ENCODE measurements around the gene CATSPER1. TPM values are rescaled to one million over a fixed set of nuclear protein-coding genes. Genes with fewer than 3 reads are reported as not detected.

The CATSPER1 gene
- total RNA-seq, 1 experiment from 2014 or later, result 0.61 TPM

DNA sequence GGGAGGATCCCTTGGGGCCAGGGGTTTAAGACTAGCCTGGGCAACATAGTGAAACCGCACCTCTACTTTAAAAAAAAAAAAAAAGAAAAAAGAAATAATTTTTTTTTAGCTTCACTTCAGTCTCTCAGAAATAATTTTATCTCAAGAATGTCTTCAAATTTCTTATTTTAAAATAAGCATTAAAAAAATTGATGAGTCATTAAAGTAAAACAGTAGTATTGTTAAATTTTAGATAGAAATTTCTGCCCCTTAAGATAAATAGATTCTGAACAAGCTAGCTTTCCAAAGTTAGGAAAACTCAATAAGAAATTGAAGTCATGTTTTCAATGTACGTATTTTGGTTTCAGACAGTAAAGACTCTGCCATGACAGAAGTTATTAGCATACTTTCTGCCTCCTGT lies 36.1 kb upstream of the CATSPER1 start:
- peaks cover 14% of the 10 kb centered on the region for H3K4me1 Mint-ChIP-seq (ENCODE audit: insufficient read depth, unreplicated experiment)
- H3K36me3 Mint-ChIP-seq (ENCODE audit: insufficient read depth, unreplicated experiment), result peaks cover 96% of the 10 kb centered on the region
- no TSS peak for BruUV-seq (replicated peaks)
- TF ChIP-seq CTCF (IDR thresholded peaks at IDR 0.05; ENCODE audit: unreplicated experiment), result no peak
- DNase-seq (ENCODE audit: unreplicated experiment), result no peak
- CTCF ChIA-PET, result interaction anchor here (0.6 to 1.6 kb wide), 4 partner anchors 18 to 350 kb away, joined by 3 to 5 read pairs (median 3); partner anchors contain the start of gene KAT5
- H3K9me3 Mint-ChIP-seq (ENCODE audit: unreplicated experiment), result no peaks in the 10 kb centered on the region
- no peak overlapping the region for H3K27ac Mint-ChIP-seq (ENCODE audit: low read depth, unreplicated experiment)
- no peak overlapping the region for H3K4me3 Mint-ChIP-seq (ENCODE audit: unreplicated experiment)
- intact Hi-C loops (cut with micrococcal nuclease), result no loop called here
- POLR2A ChIA-PET, result interaction anchor here (1.8 kb wide), 1 partner anchor 10 kb away, joined by 11 read pairs; the partner anchor contains the start of gene SF3B2
- no peaks in the 10 kb centered on the region for H3K27me3 Mint-ChIP-seq (ENCODE audit: insufficient read depth, unreplicated experiment)

GRCh38 chr11:66061268-66061667 lies 35.0 kb upstream of the CATSPER1 start:
- H3K4me1 Mint-ChIP-seq (ENCODE audit: insufficient read depth, unreplicated experiment), result peaks cover 14% of the 10 kb centered on the region
- POLR2A ChIA-PET, result interaction anchor here (1.8 kb wide), 2 partner anchors 9 kb away, joined by 4 to 11 read pairs; partner anchors contain the start of gene SF3B2
- H3K4me3 Mint-ChIP-seq (ENCODE audit: unreplicated experiment), result no peak overlapping the region
- BruUV-seq (replicated peaks), result no TSS peak
- peak overlapping the region; percentile 32 for H3K27ac Mint-ChIP-seq (ENCODE audit: low read depth, unreplicated experiment)
- intact Hi-C loops (cut with micrococcal nuclease), result no loop called here
- H3K36me3 Mint-ChIP-seq (ENCODE audit: insufficient read depth, unreplicated experiment), result peaks cover 96% of the 10 kb centered on the region
- no peak for TF ChIP-seq CTCF (IDR thresholded peaks at IDR 0.05; ENCODE audit: unreplicated experiment)
- no peaks in the 10 kb centered on the region for H3K9me3 Mint-ChIP-seq (ENCODE audit: unreplicated experiment)
- no peak for DNase-seq (ENCODE audit: unreplicated experiment)
- H3K27me3 Mint-ChIP-seq (ENCODE audit: insufficient read depth, unreplicated experiment), result no peaks in the 10 kb centered on the region
- CTCF ChIA-PET, result interaction anchor here (4.4 kb wide), 1 partner anchor 7 kb away, joined by 46 read pairs; no protein-coding TSS in a partner anchor

DNA sequence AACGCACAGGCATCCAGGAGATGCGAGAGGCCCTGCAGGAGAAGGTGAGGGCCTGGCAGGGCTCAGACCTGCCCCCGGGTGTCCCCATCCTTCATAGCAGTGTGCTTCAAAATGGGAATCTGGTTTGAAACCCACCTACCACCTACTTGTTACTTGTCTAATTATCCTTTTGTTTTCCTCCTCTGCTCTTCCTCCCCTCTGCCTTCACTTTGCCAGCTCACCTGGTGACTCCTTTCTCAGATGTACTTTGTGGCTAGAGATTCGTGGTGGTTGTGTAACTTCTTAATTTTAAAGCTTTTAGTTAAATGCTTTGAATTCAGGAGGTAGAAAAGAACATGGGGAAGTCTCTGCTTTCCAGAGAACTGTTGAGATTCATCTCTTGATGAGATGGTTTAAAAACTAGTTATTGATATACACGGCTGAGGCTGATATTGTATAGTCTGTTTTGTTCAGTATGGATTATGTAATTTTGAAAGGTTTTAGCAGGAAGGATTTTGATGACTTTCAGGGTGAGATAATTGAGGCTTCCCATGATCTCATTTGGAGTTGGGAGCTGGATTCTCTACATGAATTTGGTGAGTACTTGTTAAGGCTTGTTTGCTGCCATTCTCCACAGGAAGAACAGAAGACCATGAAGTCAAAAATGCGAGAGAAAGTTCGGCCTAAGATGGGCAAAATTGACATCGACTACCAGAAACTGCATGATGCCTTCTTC lies 33.8 kb upstream of the CATSPER1 start:
- TF ChIP-seq CTCF (IDR thresholded peaks at IDR 0.05; ENCODE audit: unreplicated experiment), result no peak
- peaks cover 96% of the 10 kb centered on the region for H3K36me3 Mint-ChIP-seq (ENCODE audit: insufficient read depth, unreplicated experiment)
- no TSS peak for BruUV-seq (replicated peaks)
- intact Hi-C loops (cut with micrococcal nuclease), result loop anchor here (10.0 kb wide), 1 partner anchor 55 kb away; the partner anchor contains the start of genes BANF1 and EIF1AD
- ChIA-PET CTCF (interaction anchor here (4.4 kb wide), 1 partner anchor 8 kb away, joined by 46 read pairs; no protein-coding TSS in a partner anchor), POLR2A (interaction anchor here (0.5 to 1.8 kb wide), 3 partner anchors 8 to 619 kb away, joined by 4 read pairs; partner anchors contain the start of genes BANF1, EIF1AD and SF3B2)
- H3K4me3 Mint-ChIP-seq (ENCODE audit: unreplicated experiment), result no peak overlapping the region
- H3K9me3 Mint-ChIP-seq (ENCODE audit: unreplicated experiment), result no peaks in the 10 kb centered on the region
- H3K27ac Mint-ChIP-seq (ENCODE audit: low read depth, unreplicated experiment), result no peak overlapping the region
- no peaks in the 10 kb centered on the region for H3K27me3 Mint-ChIP-seq (ENCODE audit: insufficient read depth, unreplicated experiment)
- H3K4me1 Mint-ChIP-seq (ENCODE audit: insufficient read depth, unreplicated experiment), result peaks cover 14% of the 10 kb centered on the region
- no peak for DNase-seq (ENCODE audit: unreplicated experiment)

DNA sequence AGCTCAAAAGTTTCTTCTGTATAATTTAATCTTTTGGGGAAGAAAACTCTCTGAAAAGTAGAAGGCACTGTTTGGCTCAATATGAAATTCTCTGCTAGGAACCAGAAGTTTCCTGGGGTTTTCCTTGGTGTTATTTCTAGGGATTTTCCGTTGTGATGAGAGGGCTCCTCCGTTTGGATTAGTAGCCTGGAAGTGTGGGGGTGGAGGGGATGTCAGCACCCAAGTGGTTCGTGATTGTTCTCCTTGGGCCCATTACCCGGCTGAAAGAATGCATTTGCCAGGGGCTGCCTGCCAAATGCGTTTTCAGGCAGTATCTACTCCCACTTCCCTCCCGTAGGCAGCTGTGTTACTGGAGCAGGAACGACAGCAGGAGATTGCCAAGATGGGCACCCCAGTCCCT lies 30.2 kb upstream of the CATSPER1 start:
- BruUV-seq (replicated peaks), result no TSS peak
- intact Hi-C loops (cut with micrococcal nuclease), result loop anchor here (10.0 kb wide), 1 partner anchor 52 kb away; the partner anchor contains the start of genes BANF1 and EIF1AD

More for the DNA sequence above, 30.2 kb upstream of the CATSPER1 start:
- ChIA-PET POLR2A (interaction anchor here (6.5 kb wide), 1 partner anchor 13 kb away, joined by 69 read pairs; the partner anchor contains the start of gene PACS1), CTCF (interaction anchor here (0.5 to 6.1 kb wide), 5 partner anchors 9 to 343 kb away, joined by 3 to 75 read pairs (median 4); no protein-coding TSS in a partner anchor)
- no peak for DNase-seq (ENCODE audit: unreplicated experiment)
- Mint-ChIP-seq H3K9me3 (ENCODE audit: unreplicated experiment) (no peaks in the 10 kb centered on the region), H3K27me3 (ENCODE audit: insufficient read depth, unreplicated experiment) (no peaks in the 10 kb centered on the region), H3K27ac (ENCODE audit: low read depth, unreplicated experiment) (no peak overlapping the region), H3K36me3 (ENCODE audit: insufficient read depth, unreplicated experiment) (peaks cover 81% of the 10 kb centered on the region), H3K4me3 (ENCODE audit: unreplicated experiment) (no peak overlapping the region), H3K4me1 (ENCODE audit: insufficient read depth, unreplicated experiment) (peaks cover 1% of the 10 kb centered on the region)
- TF ChIP-seq CTCF (IDR thresholded peaks at IDR 0.05; ENCODE audit: unreplicated experiment), result no peak
